Measurements from ENCODE around the gene UHRF1.
A peak's percentile ranks its signal among the peaks of the same experiment; 100 is the strongest.

The UHRF1 gene

GRCh38 chr19:4991996-4992698 lies 82.8 kb downstream of the UHRF1 start:
- no peak for DNase-seq

GRCh38 chr19:4993683-4994082 lies 84.4 kb downstream of the UHRF1 start:
- DNase-seq = no peak

- DNase-seq = no peak
Measured at GRCh38 chr19:4996701-4997100, 87.4 kb downstream of the UHRF1 start.

- DNase-seq = no peak
Measured at GRCh38 chr19:4997297-4997696, 88.0 kb downstream of the UHRF1 start.

GRCh38 chr19:5000120-5000611 lies 90.9 kb downstream of the UHRF1 start:
- no peak for DNase-seq

GRCh38 chr19:5001615-5002014 lies 92.3 kb downstream of the UHRF1 start:
- DNase-seq = peak; percentile 72 to 81

GRCh38 chr19:5002143-5002542 lies 92.8 kb downstream of the UHRF1 start:
- DNase-seq = no peak

- no peak for DNase-seq
Measured at GRCh38 chr19:5003781-5004180, 94.5 kb downstream of the UHRF1 start.

GRCh38 chr19:5005096-5005495 lies 95.8 kb downstream of the UHRF1 start:
- no peak for DNase-seq

GRCh38 chr19:5006201-5006600 lies 96.9 kb downstream of the UHRF1 start:
- DNase-seq = no peak

- no peak for DNase-seq
Measured at GRCh38 chr19:5006821-5007220, 97.5 kb downstream of the UHRF1 start.
